ENCODE measurements around the gene MAP2K3.

The MAP2K3 gene

DNA sequence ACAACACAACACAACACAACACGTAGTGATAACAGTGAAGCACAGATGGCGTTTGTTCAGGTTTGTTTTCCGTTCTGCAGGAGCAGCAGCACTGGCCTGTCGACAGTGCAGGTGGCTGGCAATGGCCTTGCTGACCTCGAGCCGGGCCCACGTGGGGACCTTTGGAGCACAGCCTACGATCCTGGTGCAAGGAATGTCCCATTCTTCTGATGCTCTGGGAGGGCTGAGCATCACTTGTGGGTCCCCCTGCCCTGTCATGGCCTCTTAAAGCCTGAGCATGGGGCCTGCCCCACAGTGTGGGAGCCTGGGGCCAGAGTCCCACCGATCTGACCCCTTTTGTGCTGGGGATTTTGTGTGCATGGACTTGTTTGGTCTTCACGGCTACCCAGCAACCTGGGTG, 6.8 kb downstream of the MAP2K3 start:
- intact Hi-C loops (cut with DNase I) = no loop called here
- DNase-seq = no peak

DNA sequence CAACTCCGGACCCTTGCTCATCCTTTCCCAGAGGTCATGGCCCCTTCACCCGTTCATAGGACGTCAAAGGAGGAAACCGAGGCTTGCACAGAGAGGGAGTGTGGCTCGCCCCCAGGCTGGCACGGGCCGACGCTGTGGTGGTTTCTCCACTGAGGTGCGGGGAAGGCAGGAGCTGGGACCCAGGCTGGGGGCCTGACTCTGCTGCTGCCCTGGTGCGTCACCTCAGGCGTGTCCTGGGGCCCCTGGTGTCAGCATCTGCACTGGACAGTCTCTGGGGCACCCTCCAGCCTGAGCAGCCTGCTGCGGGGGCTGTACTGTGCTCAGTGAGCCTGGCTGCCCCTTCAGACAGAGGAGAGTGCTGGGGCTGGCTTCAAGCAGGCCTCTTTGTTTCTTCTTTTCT, 7.4 kb downstream of the MAP2K3 start:
- intact Hi-C loops (cut with DNase I) = no loop called here
- no peak for DNase-seq

DNA sequence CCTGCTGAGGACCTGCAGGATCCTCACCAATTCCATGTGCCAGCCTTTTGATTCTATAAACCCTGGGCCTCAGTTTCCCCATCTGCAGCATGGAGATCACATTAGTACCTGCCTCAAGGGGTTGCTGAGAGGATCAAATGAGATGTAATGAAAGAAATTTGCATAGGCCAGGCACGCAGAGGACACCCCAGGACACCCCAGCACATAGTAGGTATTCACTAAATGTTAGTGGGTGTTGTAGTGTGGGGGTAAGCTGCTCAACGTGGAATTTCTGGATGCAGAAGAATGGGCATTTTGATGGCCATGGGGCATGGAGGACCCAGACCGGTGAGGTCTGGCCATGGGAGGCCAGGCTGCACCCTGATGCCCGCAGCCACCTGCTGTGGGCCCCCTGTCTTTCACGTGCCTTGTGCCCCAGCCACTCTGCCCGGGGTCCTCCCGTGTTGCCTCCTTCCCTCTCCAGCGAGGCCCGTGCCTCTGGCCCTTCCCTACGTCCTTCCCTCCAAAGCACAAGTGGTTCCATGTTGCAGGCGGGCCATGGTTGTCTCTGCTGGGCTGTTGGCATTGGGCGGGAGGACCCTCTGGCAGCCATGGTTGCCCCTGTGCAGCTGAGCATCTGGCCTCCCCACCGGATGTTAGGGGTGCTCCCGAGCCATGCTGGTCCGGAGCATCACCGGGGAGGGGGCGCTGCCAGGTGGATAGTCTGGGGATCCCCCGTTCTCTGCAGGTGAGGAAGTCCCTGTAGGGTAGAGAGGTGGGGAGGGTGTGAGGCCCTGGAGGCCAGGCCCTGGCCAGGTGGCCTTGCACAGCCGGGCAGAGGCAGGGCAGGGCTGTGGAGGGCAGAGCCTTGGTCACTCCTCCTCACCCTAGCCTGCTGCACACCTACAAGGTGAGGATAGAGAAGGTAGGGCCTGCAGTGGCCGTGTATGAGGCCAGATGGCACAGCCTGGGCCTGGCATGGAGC, 8.6 kb downstream of the MAP2K3 start:
- no peak for DNase-seq
- intact Hi-C loops (cut with DNase I) = no loop called here

DNA sequence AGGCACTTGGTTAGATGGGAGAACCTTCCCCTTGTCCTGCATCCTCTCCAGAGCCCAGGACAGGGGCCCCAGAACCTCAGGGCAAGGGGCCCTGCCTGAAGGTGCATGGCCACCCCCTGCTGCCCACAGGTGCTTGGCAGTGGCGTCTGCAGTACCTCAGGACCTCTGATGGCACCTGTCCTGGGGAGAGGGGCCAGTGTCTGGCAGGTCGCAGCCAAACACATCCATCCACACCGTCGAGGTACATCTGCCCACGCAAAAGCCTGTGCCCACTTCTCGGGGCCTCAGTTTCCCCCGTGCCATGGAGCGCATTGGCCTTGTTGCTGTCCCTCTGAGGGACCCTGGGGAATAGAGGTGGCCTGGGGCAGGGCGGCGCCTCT, 9.3 kb downstream of the MAP2K3 start:
- no peak for DNase-seq
- intact Hi-C loops (cut with DNase I) = no loop called here

DNA sequence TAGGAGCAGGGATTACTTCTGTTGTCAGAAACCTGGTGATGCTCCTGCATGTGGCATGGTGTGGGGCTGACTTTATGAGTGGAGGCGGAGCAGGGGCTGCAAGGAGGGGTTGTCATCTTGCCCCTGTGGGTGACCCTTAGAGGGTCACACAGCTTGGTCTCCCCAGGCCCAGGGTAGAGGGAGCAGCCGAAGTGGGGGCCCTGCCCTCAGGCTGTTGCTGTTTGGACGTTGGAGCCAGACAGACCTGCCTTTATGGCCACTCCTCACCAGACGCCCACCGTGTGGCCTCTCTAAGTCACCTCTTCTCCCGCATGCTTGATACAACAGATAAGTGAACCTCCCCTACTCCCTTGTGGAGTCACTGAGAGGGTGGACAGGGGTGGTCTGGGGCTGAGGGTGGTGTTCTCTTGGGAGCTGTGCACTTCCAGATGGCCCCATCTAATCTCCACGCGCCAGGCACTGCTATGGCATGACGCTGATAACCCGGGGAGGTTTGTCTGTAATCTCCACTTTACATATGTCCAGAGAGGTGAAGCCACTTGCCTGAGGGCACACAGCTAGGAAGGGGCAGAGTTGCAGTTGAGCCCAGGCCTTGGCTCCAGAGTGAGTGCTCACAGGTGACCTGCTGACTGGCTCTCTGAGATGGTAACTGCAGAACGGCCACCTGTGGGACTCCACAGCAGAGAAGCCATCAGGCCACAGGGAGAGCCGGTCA, 10.0 kb downstream of the MAP2K3 start:
- DNase-seq = no peak
- intact Hi-C loops (cut with DNase I) = no loop called here

DNA sequence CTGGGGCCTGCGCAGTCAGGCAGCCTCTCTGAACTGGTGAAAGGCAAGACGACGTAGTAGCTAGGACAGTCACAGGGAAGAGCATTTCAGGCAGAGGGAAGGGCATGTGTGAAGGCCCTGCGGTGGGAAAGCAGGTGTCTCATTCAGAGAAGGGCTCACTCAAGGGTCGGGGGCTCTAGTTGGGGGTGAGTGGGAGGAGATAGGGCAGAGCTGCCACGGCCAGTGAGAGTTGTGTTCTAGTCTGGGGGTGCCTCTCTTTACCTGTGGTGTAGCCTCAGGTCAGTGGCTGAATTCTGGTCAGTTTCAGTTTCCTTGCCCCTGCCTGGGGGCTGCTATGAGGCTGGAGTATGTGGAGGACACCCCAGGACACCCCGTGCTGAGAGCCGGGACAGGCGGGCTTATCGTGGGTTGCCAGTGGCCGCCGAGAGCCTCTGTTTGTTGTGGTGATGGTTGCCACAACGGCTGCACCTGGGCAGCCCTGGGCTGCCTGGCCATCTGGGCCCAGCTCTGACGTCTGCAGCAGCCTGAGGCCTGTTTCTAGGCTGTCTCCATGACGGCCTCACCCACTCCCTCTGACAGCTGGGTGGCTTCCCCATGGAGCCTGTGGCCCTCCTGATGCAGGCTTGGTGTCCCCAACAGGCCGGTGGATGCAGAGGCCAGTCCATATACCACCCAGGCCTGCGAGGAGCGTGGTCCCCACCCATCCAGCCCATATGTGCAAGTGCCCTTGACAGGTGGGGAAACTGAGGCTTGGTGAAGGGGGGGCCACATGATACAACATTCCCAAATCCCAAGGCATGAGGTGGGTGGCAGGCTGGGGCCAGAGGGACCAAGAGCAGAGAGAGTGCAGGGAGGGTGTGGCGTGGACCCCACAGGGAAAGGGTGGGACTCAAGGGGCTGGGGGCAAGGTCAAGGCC, 10.8 kb downstream of the MAP2K3 start:
- DNase-seq = no peak
- intact Hi-C loops (cut with DNase I) = no loop called here

DNA sequence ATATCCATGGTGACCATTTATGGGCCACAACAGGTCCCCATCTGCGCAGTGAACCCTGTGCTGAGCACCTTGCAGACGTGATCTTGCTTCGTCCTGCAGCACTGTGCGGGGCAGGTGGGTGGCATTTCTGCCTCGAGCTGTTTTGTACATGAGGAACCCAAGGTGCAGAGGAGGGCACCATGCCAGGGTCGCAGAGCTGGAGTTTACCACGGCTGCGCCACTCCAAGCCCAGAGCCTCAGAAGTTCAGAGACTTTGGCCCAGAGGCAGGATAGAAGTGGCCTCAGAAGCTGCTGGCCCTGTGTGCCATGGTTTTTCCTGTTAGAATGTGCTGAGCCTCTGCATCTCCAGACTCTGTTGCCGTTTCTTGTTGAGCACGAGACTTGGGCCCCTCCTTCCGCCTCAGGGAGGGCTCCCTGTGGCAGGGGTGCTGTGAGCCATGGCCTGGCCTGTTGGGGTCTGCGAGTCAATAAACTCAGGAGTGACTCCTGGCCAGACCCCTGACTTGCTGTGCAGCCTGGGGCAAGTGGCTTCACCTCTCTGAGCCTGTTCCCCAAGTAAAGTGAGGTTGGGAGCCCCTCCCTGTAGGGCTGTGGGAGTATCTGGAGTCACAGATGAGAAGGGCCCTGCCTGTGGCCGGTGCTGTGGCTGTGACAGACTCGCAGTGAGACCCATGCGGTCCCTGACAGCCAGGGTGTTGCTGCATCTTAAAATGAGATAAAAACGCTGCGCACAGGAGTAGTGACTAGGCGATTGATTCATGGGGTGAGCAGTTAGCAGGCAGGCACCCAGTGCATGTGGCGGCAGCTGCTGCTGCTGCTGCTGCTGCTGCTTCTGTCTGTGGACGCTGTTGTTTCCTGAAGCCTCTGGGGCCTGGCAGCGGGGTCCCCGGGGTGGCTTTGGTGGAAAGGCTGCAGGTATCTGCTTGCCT, 11.8 kb downstream of the MAP2K3 start:
- intact Hi-C loops (cut with DNase I) = no loop called here
- DNase-seq = peak in 5 of 42 donors; percentile 35 to 57 (median 50)

DNA sequence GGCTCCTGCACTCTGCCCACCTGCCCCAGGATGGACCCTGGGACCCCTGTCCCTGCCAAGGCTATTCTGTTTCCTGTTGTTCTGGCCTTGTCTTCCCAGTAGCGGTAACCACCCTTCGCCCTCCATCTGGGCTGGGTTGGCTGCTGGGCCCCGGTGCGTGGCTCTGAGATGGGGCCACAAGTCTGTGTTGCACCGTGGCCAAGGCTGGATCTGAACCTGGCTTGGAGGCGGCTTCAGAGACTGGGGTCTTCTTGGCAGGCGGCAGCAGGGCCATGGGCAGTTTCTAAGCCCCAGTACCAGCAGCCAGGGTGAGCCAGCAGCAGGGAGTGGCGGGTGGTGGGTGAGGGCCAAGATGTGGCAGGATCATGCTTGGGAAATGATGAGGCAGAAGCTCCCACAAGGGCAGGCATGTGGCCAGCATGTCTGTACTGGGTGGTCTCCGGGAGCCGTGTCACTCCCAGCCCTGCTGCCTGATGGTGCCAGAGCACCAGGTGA, 12.6 kb downstream of the MAP2K3 start:
- DNase-seq = no peak
- intact Hi-C loops (cut with DNase I) = no loop called here

DNA sequence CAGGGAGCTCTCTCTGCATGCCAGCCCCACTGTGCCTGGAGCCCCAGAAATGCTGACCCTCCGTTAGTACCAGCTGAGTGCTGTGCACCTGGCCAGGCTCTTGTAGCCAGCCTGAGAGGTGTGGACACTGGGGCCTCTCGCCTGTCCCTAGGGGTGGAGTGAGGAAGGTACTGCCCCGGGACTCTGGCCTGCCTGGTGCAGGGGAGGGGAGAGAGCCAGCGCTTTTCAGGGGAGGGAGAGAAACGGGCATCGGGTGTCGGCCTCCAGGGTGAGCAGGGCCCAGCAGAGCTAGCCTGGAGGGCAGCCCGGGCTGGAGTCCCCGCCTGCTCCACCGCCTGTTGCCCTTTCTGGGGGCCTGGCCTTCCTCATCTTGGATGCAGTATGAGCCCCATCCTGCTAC, 13.1 kb downstream of the MAP2K3 start:
- intact Hi-C loops (cut with DNase I) = no loop called here
- DNase-seq = no peak

DNA sequence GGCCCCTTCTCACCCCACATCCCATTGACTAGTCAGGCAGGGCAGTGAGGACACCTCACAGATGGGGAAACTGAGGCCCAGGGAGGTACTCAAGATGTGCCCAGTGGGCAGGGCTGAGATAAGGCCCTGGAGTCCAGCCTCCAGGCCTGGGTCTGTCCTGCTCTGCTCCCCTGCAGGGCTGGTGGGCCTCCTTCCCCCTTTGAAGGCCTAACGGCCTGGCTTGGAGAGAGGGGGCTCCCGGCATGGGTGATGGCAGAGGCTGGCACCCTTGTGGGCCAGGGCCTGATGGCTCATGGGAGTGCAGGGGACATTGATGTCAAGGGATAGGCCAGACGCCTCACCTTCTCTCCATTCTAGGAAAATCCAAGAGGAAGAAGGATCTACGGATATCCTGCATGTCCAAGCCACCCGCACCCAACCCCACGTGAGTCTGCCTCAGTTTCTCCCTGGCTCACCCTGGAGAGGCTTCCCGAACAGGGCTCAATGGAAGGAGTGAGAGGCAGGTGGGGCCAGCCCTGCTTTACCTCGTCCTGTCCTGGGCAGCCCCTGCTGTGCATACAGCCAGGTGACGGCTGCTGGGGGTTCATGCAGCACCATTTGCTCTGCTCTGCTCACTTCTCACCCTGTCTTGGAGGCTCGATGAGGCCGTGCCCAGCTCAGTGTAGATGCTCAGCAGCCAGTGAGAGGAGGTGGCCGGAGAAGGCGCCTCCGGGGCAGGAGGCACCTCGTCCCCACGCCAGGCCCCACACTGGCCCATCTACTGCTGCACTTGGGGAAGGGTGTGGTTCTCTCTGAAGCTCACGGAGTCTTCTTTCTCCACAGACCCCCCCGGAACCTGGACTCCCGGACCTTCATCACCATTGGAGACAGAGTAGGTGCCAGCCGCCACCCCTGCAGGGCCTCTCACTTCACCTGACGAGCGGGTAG, 13.8 kb downstream of the MAP2K3 start:
- DNase-seq = no peak
- intact Hi-C loops (cut with DNase I) = no loop called here

DNA sequence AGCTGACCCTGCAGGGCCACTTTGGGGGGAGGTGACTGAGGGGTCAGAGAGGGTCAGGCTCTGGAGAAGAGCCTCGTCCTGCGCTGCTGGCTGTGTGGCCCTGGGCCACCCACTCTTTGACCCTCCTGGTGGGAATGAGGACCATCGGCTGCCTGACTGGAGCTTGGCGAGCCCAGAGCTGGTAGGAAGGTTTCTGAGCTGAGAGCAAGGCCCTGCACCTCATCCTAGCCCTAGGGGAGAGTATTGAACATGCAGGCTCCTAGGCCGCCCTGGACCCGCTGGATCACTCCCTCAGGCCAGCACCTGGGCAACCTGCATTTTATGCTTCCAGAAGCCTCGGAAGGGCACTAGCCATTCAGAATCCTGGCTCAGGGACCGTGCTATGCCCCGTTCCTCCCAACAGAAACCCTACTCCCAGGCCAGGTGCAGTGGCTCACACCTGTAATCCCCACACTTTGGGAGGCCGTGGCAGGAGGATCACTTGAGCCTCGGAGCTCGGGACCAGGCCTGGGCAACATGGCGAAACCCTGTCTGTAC, 14.5 kb downstream of the MAP2K3 start:
- DNase-seq = no peak
- intact Hi-C loops (cut with DNase I) = no loop called here

DNA sequence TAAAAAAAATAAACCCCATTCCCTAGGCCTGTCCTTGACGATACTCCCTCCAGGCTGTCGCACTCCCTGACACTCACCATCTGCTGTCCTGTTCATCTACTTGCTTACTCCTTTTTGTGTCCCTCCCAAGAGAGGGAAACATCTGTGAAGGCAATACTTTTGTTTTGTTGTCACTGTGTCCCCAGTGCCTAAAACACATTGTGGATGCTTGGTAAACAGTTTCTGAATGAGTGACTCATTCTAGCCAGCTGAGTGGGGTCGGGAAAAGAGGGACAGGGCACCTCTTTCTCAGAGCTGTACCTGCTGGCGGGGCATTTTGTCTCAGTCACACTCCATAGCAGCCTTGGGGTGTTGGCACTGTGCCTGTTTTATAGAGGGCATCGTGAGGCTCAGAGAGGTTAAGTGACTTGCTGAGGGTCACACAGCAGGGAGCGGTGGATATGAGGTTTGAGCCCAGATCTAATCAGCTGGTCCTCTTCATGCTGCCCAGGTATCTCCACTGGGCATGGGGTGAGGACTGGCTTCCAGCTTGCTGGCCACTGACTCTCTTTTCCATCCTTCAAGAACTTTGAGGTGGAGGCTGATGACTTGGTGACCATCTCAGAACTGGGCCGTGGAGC, 15.6 kb downstream of the MAP2K3 start:
- intact Hi-C loops (cut with DNase I) = no loop called here
- DNase-seq = no peak

DNA sequence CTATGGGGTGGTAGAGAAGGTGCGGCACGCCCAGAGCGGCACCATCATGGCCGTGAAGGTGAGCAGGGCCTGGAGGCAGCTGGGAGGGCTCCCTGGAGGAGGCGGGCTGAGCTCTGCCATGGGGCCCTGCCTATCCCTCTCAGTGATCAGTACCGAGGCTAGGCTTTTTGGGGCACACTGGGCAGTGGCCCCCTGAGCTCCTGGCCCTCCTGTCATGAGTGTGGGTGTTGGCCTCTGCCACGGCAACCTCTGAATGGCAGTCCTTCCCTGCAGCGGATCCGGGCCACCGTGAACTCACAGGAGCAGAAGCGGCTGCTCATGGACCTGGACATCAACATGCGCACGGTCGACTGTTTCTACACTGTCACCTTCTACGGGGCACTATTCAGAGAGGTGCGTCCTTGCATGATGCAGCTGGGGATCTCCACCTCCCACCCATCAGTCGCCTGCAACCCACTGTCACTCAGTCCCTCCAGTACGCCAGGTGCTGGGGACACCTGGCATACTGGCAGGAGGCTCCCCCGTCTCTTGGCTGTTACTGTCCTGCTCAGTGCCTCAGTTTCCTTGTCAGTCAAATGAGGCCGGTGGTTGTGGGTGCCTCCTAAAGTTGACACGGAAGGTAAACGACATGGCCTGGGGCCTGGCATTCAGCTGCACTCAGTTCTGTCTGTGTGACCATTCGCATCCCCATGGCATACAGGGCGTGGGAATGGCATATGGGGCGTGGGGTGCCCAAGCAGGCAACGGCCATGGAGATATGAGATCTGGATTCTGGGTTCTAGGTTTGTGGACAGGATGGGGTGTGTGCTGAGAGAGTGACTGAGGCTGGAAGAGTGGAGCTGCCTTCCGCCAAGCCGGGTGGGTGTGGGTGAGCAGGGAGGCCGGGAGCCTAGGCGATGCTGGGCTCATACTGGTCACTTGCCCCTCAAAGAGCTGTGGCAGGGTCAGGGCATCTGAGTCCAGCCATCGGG, 16.4 kb downstream of the MAP2K3 start:
- intact Hi-C loops (cut with DNase I) = no loop called here
- no peak for DNase-seq

DNA sequence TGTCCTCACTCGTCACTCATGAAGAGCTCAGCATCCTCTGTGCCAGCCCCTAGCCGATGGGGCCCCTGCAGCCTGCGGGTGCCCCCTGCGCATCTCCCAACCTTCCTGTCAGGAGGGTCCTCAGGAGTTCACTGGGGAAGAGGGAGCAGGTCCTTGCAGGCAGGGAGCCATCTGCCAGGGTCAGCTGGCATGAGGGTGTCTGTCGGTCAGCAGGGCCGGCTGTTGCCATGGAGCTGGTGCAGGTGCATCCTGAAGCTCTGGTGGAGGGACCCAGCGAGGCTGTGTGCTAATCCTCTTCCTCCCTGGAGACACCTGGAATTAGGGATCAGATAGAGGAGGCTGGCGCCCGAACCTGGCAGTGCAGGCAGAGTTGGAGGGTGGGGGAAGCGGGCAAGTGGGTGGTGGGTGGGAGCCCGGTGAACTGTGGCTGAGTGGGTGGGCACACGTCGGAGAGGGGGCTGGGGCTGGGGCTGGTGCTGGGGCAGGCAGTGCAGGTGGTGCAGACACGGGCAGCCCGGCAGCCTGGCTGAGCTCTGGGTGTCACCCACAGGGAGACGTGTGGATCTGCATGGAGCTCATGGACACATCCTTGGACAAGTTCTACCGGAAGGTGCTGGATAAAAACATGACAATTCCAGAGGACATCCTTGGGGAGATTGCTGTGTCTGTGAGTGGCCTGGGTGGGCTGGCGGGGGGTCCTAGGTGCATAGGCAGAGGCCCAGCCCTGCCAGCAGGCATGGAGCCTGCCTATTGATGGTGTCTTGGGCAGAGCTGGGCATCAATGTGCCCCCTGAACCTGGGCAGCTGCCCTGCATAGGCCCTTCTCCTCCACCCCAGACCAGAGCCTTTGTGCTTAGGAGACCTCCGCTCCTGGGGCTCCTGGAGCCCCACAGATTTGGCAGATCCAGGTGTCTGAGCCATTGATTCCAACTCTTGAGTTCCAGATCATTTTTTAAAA, 17.4 kb downstream of the MAP2K3 start:
- peak in 24 of 42 donors; percentile 37 to 75 (median 50) for DNase-seq
- intact Hi-C loops (cut with DNase I) = no loop called here
